Kidney epithelial cell (primary cell): ENCODE data around the gene HBA2. TPM values are rescaled to one million over a fixed set of nuclear protein-coding genes. Genes with fewer than 3 reads are reported as not detected.

Source experiments
- DNase-seq: peaks from one replicate; pipeline ENCODE4 v3.0.0-alpha.2; 2010; ENCODE audit warnings: low read depth
- H3K27me3 ChIP-seq: 2 replicates; pipeline ENCODE4 v1.6.0; 2011; ENCODE audit warnings: low read length; ENCODE audit not compliant: control insufficient read depth, insufficient read depth
- H3K36me3 ChIP-seq: 2 replicates; pipeline ENCODE4 v1.5.1; 2011; ENCODE audit warnings: low read length; ENCODE audit not compliant: control insufficient read depth, insufficient read depth
- H3K4me3 ChIP-seq: 2 replicates; pipeline ENCODE4 v1.5.1; 2011; ENCODE audit warnings: low read depth, mild to moderate bottlenecking, control low read depth, low read length
- total RNA-seq: library from RNA; depleted of rRNA; stranded (reverse); fragments of >200 nt; gene quantifications from 2 replicates; pipeline ENCODE4 v1.2.3, GENCODE V29; 2015
- TF ChIP-seq, protein P1 (sequence below): IDR thresholded peaks from 2 replicates; pipeline ENCODE4 v1.5.1; 2011; ENCODE audit warnings: mild to moderate bottlenecking, moderate library complexity, low read length, control low read depth, inconsistent platforms; ENCODE audit not compliant: insufficient read depth, poor library complexity, severe bottlenecking

Gene HBA2
- total RNA-seq, 1 donor from 2014 or later, result not detected

DNA sequence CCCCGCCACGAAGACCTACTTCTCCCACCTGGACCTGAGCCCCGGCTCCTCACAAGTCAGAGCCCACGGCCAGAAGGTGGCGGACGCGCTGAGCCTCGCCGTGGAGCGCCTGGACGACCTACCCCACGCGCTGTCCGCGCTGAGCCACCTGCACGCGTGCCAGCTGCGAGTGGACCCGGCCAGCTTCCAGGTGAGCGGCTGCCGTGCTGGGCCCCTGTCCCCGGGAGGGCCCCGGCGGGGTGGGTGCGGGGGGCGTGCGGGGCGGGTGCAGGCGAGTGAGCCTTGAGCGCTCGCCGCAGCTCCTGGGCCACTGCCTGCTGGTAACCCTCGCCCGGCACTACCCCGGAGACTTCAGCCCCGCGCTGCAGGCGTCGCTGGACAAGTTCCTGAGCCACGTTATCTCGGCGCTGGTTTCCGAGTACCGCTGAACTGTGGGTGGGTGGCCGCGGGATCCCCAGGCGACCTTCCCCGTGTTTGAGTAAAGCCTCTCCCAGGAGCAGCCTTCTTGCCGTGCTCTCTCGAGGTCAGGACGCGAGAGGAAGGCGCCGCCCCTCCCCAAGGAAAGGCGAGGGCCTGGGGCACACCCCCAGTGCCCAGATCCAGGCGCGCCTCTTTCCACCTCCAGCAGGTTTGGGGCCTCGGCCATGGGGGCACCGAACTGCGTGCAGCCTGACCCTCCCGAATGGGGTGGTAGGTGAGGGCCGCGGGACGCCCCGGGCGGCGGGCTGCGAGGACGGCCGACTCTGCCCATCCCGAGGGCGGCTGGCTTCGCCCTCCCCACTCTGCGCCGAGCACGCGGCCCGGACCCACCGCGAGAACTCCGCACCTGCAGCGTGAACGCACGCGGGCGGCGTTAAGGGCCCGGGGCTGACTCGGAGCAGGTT, 8.2 kb downstream of the HBA2 start:
- Histone ChIP-seq H3K4me3 (peak overlapping the region; percentile 26), H3K36me3 (no peaks in the 10 kb centered on the region), H3K27me3 (peaks cover 36% of the 10 kb centered on the region)
- DNase-seq, result no peak
- TF ChIP-seq, protein P1, sequence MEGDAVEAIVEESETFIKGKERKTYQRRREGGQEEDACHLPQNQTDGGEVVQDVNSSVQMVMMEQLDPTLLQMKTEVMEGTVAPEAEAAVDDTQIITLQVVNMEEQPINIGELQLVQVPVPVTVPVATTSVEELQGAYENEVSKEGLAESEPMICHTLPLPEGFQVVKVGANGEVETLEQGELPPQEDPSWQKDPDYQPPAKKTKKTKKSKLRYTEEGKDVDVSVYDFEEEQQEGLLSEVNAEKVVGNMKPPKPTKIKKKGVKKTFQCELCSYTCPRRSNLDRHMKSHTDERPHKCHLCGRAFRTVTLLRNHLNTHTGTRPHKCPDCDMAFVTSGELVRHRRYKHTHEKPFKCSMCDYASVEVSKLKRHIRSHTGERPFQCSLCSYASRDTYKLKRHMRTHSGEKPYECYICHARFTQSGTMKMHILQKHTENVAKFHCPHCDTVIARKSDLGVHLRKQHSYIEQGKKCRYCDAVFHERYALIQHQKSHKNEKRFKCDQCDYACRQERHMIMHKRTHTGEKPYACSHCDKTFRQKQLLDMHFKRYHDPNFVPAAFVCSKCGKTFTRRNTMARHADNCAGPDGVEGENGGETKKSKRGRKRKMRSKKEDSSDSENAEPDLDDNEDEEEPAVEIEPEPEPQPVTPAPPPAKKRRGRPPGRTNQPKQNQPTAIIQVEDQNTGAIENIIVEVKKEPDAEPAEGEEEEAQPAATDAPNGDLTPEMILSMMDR, result peak; percentile 7

DNA sequence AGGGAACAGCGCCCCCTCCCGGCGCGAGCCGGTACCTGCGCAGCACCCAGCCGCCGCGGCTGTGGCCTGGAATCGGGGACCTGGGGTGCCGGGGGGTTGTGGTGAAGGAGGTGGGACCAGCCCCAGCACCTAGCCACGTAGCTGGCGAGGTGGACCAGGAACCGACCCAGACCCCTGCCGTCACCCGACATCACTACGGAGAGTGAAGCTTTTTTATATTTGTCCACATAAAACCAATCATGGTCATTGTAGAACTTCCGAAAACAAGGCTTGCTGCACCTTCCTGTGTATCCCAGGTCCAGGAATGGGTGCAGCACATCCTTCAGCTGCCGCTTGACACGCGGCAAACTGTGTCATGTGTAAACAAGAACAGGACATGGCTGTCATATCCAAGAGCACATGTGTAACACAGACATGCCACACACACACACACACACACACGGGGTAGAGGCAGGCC, 8.9 kb downstream of the HBA2 start:
- TF ChIP-seq, protein P1, result peak; percentile 86
- DNase-seq, result no peak
- H3K36me3 ChIP-seq, result no peaks in the 10 kb centered on the region
- H3K4me3 ChIP-seq, result no peak overlapping the region
- peaks cover 33% of the 10 kb centered on the region for H3K27me3 ChIP-seq

DNA sequence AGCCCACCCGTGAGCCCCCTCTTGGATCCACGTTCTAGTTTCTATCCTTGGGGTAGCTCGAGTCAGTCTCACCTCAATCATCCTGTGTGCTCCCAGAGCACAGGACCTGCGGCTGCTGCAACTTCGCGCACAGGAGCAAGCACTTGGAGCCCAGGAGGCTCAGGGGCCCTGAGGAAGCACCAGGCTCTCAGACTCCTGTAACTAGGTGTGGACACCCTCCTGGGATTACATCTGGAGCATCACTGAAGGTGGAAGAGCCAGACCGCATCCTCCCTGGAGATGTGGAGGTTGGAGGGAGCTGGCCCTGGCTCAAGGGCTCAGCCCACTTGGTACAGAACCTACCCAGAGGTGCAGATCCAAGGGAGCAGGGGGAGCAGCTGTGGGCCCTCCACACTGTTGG, 10.3 kb downstream of the HBA2 start:
- TF ChIP-seq, protein P1, result no peak
- no peaks in the 10 kb centered on the region for H3K36me3 ChIP-seq
- no peak overlapping the region for H3K4me3 ChIP-seq
- no peak for DNase-seq
- peaks cover 22% of the 10 kb centered on the region for H3K27me3 ChIP-seq

GRCh38 chr16:185213-185612, 12.5 kb downstream of the HBA2 start:
- no peak overlapping the region for H3K4me3 ChIP-seq
- H3K27me3 ChIP-seq, result peaks cover 8% of the 10 kb centered on the region
- H3K36me3 ChIP-seq, result peaks cover 1% of the 10 kb centered on the region
- no peak for DNase-seq
- TF ChIP-seq, protein P1, result no peak

GRCh38 chr16:185691-186090, 13.0 kb downstream of the HBA2 start:
- Histone ChIP-seq H3K4me3 (no peak overlapping the region), H3K36me3 (peaks cover 1% of the 10 kb centered on the region), H3K27me3 (peaks cover 5% of the 10 kb centered on the region)
- TF ChIP-seq, protein P1, result no peak
- DNase-seq, result no peak
